ENCODE results near the gene THEMIS. TPM values are rescaled to one million over a fixed set of nuclear protein-coding genes. Genes with fewer than 3 reads are reported as not detected.

Gene THEMIS
- total and polyA plus RNA-seq, 2 experiments from 2014 or later = not detected

Small RNAs within 50 kb of the gene (small RNA-seq; reads per million reads assigned to genes)
- gene MRPS17P5 (ENCODE audit: low replicate concordance) = not detected
